LoVo (cell line): ENCODE data around the gene GLMN.
A peak's percentile ranks its signal among the peaks of the same experiment; 100 is the strongest.
"Not testable (repeated sequence)": the region's sequence is repeated elsewhere in the genome, so short reads cannot be mapped to it uniquely, and the experiment has no call there.

Experiments used
- DNase-seq: peaks from one replicate; pipeline ENCODE4 v3.0.0-alpha.2; 2016; ENCODE audit warnings: low spot score

Gene GLMN

GRCh38 chr1:92299477-92300150 is 827 bp upstream of the GLMN start:
- DNase-seq = no peak

GRCh38 chr1:92298213-92298572 is 594 bp downstream of the GLMN start:
- DNase-seq = no peak

DNA sequence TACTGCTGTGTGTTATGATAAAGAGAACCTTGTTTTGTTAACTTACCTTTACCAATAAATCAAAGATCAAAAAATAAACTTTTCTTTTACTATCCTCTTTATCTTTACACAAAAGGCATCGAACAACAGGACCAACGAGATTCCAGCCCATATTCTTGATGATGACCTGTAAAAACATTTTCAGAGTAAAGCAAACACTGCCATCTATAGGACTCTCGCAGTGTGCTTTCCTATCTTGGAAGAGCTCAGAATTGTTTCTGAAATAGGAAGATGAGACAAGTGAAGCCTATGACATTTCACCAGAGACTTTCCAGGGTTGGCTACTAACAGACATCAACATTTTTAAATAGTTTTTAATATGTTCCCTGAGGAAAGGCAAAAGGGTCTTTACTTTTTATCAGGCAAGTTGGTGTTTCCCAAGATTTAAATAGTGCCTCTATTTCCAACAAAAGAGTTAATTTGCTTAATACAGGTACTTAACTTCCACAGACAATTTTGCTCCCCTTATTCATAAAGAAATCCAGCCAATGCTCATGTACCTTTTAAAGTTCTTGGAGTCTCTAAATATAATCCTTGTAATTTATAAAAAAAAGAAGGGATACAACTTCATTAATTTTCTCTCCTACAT is 7.3 kb downstream of the GLMN start:
- peak; percentile 26 for DNase-seq

- not testable (repeated sequence) for DNase-seq
Measured at GRCh38 chr1:92281411-92281810, 17.4 kb downstream of the GLMN start.

GRCh38 chr1:92279781-92280180 is 19.0 kb downstream of the GLMN start:
- DNase-seq = not testable (repeated sequence)

DNA sequence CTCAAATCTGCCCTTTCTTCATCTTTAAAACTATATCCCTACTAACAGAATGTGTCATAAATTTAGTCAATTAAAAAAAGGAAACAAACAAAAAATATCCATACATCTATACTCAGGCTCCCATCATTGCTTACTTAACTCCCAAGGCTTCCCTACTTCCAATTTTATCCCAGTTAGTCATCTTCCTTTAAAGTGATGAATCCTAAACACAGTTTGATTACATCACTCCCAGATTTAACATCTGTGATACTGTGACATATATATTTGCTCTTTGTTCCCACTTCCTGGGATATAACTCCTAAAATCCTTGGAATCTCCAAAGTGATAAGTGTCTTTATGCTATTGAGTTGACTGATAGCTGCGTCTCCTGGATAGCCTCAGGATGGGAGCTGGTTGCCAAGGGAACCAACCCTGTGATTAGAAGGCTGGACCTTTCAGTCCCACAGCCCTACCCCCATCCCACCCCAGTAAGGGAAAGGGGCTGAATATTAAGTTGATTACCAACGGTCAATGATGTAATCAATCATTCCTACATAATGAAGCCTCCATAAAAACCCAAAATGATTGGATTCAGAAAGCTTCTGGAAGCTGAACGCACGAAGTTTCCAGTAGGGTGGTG is 21.6 kb downstream of the GLMN start:
- no peak for DNase-seq

- no peak for DNase-seq
Measured at GRCh38 chr1:92276082-92276481, 22.7 kb downstream of the GLMN start.

DNA sequence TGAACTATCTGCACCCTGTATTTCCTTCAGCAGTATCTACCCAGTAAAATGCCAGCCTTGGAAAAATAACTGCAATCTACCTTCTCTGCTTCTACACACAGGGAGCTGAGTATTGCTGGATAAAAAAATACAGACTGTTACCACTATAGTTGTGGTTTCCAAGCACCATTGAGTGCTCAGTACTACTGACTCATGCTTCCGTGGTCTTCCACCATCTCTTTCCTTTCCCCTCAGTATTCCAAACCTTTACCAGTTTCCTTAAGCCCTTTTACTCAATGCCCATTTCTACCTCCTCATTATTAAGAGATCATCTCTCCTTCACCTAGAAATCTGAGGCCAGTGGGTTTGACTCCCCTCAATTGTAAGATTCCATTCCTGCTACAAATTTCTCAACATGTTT is 23.8 kb downstream of the GLMN start:
- DNase-seq = no peak

DNA sequence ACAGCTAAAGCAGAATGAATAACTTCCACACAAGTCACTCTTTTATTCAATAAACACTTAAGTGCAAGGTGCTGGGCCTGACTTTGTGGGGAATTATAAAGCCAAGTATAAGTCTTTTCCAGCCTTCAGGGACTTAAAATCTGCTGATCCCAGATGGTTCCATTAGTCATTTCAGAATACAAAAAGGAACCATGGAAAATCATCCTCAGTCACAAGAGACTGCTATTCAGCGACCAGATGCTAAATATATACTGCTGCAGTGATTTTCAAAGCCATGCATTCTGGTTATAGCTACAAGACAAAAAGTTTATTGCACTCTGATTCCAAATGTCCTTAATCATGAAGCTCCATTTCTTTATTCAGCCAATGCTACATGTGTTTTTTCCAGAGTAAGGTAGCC is 25.7 kb downstream of the GLMN start:
- DNase-seq = no peak

DNA sequence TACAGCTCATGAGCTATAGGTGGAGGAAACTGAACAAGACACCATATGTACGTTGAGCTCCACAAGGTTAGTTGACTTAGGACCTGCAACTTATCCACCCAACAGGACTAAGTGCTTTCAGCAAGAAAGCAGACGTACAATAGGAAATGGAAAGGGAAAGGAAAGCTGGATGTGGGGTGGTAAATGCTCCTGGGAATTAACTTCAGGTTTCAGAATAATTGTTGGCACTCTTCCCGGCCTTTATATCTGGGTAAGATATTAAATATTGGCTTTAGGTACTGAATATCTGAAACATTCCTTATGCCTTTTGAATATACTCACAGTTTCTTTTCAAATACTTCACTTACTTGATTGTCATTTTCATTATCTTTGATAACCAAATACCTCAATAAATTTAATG is 36.3 kb downstream of the GLMN start:
- DNase-seq = no peak

DNA sequence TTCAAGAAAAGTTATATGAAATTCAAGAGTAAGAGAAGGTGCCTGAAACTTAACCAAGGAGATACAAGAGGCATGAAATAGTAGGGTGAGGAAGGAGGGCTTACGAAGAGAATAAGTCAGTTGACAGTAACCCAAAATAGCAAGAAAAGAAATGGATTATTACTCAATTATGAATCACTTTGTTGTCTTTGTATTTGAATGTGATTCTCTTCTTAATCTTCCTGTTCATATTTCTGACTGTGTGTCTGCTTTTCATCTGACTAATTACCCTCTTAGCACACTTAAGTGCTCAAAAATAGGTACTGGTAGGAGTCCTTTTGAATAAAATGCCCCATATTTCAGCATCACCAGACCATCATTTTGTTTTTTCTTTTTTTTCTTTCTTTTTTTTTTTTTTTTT is 39.4 kb downstream of the GLMN start:
- no peak for DNase-seq

DNA sequence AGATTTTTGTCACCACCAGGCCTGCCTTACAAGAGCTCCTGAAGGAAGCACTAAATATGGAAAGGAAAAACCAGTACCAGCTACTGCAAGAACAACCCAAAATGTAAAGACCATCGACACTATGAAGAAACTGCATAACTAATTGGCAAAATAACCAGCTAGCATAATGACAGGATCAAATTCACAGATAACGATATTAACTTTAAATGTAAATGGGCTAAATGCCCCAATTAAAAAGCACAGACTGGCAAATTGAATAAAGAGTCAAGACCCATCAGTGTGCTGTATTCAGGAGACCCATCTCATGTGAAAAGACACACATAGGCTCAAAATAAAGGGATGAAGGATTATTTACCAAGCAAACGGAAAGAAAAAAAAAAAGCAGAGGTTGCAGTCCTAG is 44.1 kb downstream of the GLMN start:
- DNase-seq = not testable (repeated sequence)

- no peak for DNase-seq
Measured at GRCh38 chr1:92244376-92244775, 54.4 kb downstream of the GLMN start.

- no peak for DNase-seq
Measured at GRCh38 chr1:92240034-92240433, 58.8 kb downstream of the GLMN start.

DNA sequence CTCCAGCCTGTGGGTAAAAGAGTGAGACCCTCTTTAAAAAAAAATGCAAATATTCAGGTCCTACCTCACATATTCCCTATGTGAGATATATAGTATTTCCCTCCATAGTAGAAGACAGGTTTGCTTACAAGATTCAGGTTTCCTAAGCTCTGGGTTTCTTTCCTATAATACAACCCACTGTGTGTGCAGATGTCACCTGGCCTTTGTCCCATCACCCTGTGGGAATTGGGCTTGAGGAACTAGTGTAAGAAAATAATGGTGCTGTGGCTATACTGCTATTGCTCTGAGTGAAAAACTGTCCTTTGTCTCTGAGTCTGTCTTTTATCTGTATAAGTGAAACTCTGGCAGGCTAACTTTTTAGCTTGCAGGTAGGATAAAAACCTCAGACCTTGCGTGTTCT is 68.1 kb downstream of the GLMN start:
- DNase-seq = no peak

DNA sequence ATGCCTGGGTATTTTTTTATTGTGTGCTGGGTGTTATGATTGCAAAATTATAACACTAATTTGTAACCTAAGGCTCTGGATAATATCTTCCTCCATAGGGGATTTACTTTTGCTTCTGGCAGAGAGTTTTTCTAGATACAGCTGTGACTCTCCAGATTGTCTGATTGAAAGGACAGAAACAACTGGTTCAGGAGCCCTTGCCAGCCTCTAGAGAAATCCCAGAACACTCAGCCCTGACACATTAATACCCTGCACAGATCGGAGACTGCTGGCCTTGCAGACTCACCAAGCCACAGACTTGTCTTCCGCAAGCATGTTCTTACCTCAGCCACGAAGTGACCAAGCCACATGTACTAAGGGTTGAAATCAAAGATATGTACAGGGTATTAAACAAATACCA is 70.4 kb downstream of the GLMN start:
- DNase-seq = no peak

- no peak for DNase-seq
Measured at GRCh38 chr1:92219028-92219427, 79.8 kb downstream of the GLMN start.

GRCh38 chr1:92218559-92218958 is 80.2 kb downstream of the GLMN start:
- no peak for DNase-seq

DNA sequence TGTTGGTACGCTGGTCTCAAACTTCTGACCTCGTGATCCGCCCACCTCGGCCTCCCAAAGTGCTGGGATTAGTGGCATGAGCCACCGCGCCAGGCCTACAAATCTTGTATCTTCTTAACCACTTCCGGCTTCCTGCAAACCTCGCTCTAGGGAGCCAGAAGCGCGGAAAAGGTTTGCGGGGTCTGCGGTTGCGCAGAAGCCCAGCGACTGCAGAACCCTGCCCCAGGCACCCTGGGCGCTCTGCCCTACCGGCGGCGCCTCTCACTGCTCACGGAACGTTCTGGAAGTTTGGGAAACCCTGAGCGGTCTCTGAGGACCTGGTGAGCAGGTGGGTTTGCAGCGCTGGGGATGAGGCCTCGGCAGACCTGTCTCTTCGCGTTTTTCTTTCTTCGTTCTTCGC is 81.1 kb downstream of the GLMN start, which contains the start of gene C1orf146:
Gene C1orf146 (plus strand): TSS at position 195 of the 400 bp plus-strand sequence. CDS start 13,506 bp downstream, outside the sequence.
- no peak for DNase-seq

DNA sequence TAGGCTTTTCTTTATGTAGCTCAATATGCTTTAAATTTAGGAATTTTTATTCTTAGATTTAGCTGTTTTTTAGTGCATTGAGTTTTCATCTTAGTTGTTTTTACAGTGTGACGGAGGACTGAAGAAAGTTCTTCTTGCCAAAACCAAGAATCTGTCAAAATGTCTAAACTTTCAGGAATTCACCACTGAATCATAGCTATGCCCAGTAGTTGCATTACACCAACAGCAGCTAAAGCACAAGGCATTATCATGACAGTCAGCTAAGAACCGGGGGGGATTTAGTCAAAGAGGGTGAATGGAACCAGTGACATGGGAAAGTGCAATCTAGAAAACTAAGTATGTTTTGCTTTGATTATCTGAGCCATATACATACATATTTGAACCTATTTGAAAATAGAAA is 87.6 kb downstream of the GLMN start:
- DNase-seq = no peak

DNA sequence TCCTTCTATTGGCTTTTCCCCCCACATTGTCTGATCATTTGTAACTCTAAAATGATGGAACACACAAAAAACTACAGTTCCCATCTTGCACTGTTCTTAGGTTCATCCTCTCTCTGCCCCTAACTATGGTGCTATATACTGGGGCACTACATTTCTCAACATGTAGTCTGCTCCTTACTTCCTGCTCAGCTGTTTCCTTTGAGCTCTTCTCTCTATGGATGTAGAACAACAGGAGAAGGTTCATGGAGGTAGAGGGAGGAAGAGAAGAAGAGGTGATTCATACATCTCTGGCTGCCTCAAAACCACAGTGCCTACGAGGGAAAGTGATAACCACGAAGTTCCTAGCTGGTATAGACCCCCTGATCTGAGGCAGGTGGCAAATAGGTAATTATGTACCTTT is 88.1 kb downstream of the GLMN start:
- DNase-seq = no peak

DNA sequence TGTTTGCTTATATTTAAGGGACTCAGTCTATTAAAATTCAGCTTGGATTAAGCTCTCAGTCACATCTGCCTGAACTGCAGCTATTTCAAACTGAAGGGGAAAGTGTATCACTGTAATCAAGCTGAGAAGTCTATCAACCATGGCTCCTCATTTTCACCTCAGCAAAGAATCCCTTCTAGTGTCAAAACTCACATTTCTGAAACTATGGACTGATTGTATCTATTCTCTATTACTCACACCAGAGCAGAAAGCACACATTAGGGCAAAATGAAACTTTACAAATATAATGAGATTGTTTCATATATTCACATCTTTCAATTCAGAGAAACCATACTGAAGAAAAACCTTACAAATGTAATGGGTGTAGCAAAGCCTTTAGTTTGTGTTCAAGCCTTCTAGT is 95.7 kb downstream of the GLMN start:
- no peak for DNase-seq

DNA sequence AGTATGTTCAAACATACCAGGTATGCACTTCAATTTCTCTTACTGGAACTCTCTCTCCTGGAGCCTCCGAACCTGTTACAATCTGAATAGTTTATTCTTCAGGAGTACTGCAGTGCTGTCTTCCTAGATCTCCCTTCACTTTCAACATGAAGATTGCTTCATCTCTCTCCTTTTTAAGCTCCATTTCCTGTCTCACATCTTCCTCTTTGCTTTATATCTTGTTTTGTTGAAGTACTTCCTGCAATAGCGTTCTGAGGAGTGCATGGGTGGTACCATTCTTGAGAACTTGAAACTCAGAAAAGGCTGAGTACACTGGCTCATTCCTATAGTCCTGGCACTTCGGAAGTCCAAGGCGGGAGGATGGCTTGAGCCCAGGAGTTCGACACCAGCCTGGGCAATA is 96.8 kb downstream of the GLMN start:
- DNase-seq = no peak
